H1 (cell line): Measurements from ENCODE around the gene DHX29. TPM values are rescaled to one million over a fixed set of nuclear protein-coding genes. Genes with fewer than 3 reads are reported as not detected.

Source experiments
- CBX8 ChIP-seq: fragments of 300-800, 300-1000 bp; sonication (generic); IDR thresholded peaks from 2 replicates; pipeline ENCODE4 v1.7.1; 2016; ENCODE audit warnings: low read depth, low read length, borderline replicate concordance
- CHD7 ChIP-seq: fragments of 300-600 bp; sonication (generic); IDR thresholded peaks from 2 replicates; pipeline ENCODE4 v1.7.1; 2012; ENCODE audit warnings: low read length, moderate library complexity, mild to moderate bottlenecking, inconsistent platforms; ENCODE audit not compliant: insufficient replicate concordance
- CREB1 ChIP-seq: IDR thresholded peaks from 2 replicates; pipeline ENCODE4 v1.6.1; 2012; ENCODE audit warnings: inconsistent platforms
- CTBP2 ChIP-seq: IDR thresholded peaks from 2 replicates; pipeline ENCODE4 v1.7.0; 2011; ENCODE audit warnings: borderline replicate concordance, mild to moderate bottlenecking, moderate library complexity, mixed read lengths, low read length; ENCODE audit not compliant: insufficient read depth, insufficient read length
- HDAC2 ChIP-seq, 2 experiments: fragments of 300-600 bp in 1 of 2; sonication (generic) in 1 of 2; IDR thresholded peaks; 2 replicates each; pipeline ENCODE4 v1.6.1; 2011 to 2012; ENCODE audit warnings: low read depth in 2 of 2, low read length in 2 of 2, mild to moderate bottlenecking in 2 of 2, moderate library complexity in 2 of 2, borderline replicate concordance in 1 of 2, inconsistent platforms in 1 of 2
- JUN ChIP-seq: IDR thresholded peaks from 2 replicates; pipeline ENCODE4 v1.6.1; 2011; ENCODE audit warnings: low read depth, mild to moderate bottlenecking, improper control_type of control experiment, low read length
- PHF8 ChIP-seq: fragments of 200-600 bp; sonication (generic); conservative IDR thresholded peaks from 2 replicates; pipeline ENCODE4 v1.7.1; 2012; ENCODE audit warnings: low read depth, mild to moderate bottlenecking, inconsistent platforms, low read length, moderate library complexity
- POLR2AphosphoS5 ChIP-seq: IDR thresholded peaks from 2 replicates; pipeline ENCODE4 v1.6.1; 2011; ENCODE audit warnings: low read depth, low read length
- POU5F1 ChIP-seq: IDR thresholded peaks from 2 replicates; pipeline ENCODE4 v1.6.1; 2011; ENCODE audit warnings: low read depth, mild to moderate bottlenecking, low read length, moderate library complexity
- RFX5 ChIP-seq: IDR thresholded peaks from 2 replicates; pipeline ENCODE4 v1.6.1; 2011; ENCODE audit warnings: low read depth, low read length, improper control_type of control experiment, borderline replicate concordance
- SP4 ChIP-seq: IDR thresholded peaks from 2 replicates; pipeline ENCODE4 v1.6.1; 2012; ENCODE audit warnings: low read length, inconsistent platforms
- polyA plus RNA-seq, 7 experiments: library from polyadenylated mRNA; depleted of rRNA in 3 of 7; stranded (reverse) in 5 of 7; unstranded in 2 of 7; fragments of >200 nt in 5 of 7; fragments of 200-250 nt in 2 of 7; gene quantifications; 1 replicate in 5 of 7; 2 replicates in 1 of 7; 4 replicates in 1 of 7; pipeline versions ENCODE4 v1.2.1 to v1.2.3, GENCODE V29; 2011 to 2013; ENCODE audit warnings: missing spikeins in 2 of 7, mixed read lengths in 2 of 7
- total RNA-seq: library from RNA; stranded (reverse); fragmentation: NEBNext Ultra II Directional; extraction: Animal tissue kit (Norgen Biotek cat#: 25700); gene quantifications from 2 replicates; pipeline ENCODE4 v1.2.1, GENCODE V29; 2021

DHX29 gene
- total and polyA plus RNA-seq, 2 of the 8 experiments (the other 6 are each of a cell fraction or from before 2014, with no cell fraction given) = 3.4 to 32.1 TPM

GRCh38 chr5:55319491-55319890 lies 12.0 kb upstream of the DHX29 start (continued):
- TF ChIP-seq CHD7 = no peak
- TF ChIP-seq POU5F1 = no peak
- TF ChIP-seq CTBP2 = no peak
- no peak for TF ChIP-seq PHF8
- no peak for TF ChIP-seq SP4
- no peak for TF ChIP-seq HDAC2 (IDR thresholded peaks at IDR 0.05; ENCODE audit: borderline replicate concordance in 1 of 2, low read depth in 2 of 2, low read length in 2 of 2)
- TF ChIP-seq JUN = no peak
- no peak for TF ChIP-seq CREB1
- TF ChIP-seq POLR2AphosphoS5 = no peak
- TF ChIP-seq RFX5 = no peak
- TF ChIP-seq CBX8 = no peak
